SK-N-MC (cell line): ENCODE data around the gene CLCN1.

Experiments used
- EZH2 ChIP-seq: fragments of 200-600 bp; sonication (generic); IDR thresholded peaks from one replicate; pipeline ENCODE4 v1.6.1; 2017; ENCODE audit warnings: antibody characterized with exemption
- FOXP2 ChIP-seq: optimal IDR thresholded peaks from 2 replicates; pipeline ENCODE3; 2011; ENCODE audit warnings: mild to moderate bottlenecking, moderate library complexity; ENCODE audit not compliant: insufficient read depth; ENCODE audit errors: extremely low read length, control extremely low read depth
- POLR2AphosphoS5 ChIP-seq: IDR thresholded peaks from 2 replicates; pipeline ENCODE4 v1.6.1; 2012; ENCODE audit warnings: mild to moderate bottlenecking, low read depth, low read length, borderline replicate concordance

DNA sequence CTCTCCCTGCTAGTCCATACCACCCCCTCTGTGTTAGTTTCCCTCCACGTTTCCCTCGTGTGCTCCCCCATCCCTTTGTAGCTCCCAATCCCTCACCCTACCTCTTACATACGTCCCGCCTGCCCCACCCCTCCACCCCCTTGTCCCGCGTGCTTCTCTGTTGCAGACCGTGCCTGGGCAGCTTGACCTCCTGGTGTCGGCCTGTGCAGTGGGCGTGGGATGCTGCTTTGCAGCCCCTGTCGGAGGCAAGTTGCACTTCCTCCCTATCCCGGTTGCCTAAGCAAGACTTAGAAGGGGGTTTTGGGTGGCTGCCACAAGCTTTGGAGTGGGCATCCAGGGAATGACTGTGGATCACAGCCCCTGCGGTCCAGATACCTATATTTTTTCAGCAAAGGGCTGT lies 7.7 kb downstream of the CLCN1 start:
- TF ChIP-seq POLR2AphosphoS5, result no peak
- TF ChIP-seq EZH2, result no peak
- TF ChIP-seq FOXP2, result no peak
